Prostate gland (tissue), 2 donors: ENCODE data around the gene AOAH. TPM values are rescaled to one million over a fixed set of nuclear protein-coding genes. Genes with fewer than 3 reads are reported as not detected.

Experiments
- DNase-seq: peaks from one replicate; pipeline ENCODE4 v3.0.0-alpha.2; 2019; ENCODE audit warnings: low spot score
- H3K27ac ChIP-seq, 2 donors: fragments of 200-600 bp; sonication (generic); 2 replicates each; pipeline ENCODE4 v1.5.1; 2017 to 2019
- H3K27me3 ChIP-seq: fragments of 200-600 bp; sonication (generic); replicated peaks from 2 replicates; pipeline ENCODE4 v1.5.1; 2019; ENCODE audit not compliant: insufficient read depth
- H3K36me3 ChIP-seq, 2 donors: fragments of 200-600 bp; sonication (generic); 1 replicate in 1 of 2; 2 replicates in 1 of 2; pipeline versions ENCODE4 v1.5.1 to v1.8.1; 2017 to 2019
- H3K4me1 ChIP-seq: fragments of 200-600 bp; sonication (generic); replicated peaks from 2 replicates; pipeline ENCODE4 v1.5.1; 2019
- H3K4me3 ChIP-seq, 2 donors: fragments of 200-600 bp; sonication (generic); 2 replicates each; pipeline ENCODE4 v1.5.1; 2017 to 2019
- H3K9me3 ChIP-seq: fragments of 200-600 bp; sonication (generic); 2 replicates; pipeline ENCODE4 v1.5.1; 2017
- CTCF ChIP-seq, 4 experiments: fragments of 200-600 bp in 2 of 4; fragments of 450-650 bp in 2 of 4; sonication (generic) in 2 of 4; IDR thresholded peaks; 1 replicate in 3 of 4; 2 replicates in 1 of 4; pipeline ENCODE4 v1.5.1; 2016 to 2019; ENCODE audit warnings: antibody characterized with exemption in 4 of 4, mild to moderate bottlenecking in 2 of 4, moderate library complexity in 2 of 4
- POLR2A ChIP-seq: fragments of 450-650 bp; IDR thresholded peaks from one replicate; pipeline ENCODE4 v1.6.1; 2016; ENCODE audit warnings: antibody characterized with exemption, mild to moderate bottlenecking
- POLR2AphosphoS5 ChIP-seq: sonication (generic); formaldehyde crosslinking; IDR thresholded peaks from one replicate; pipeline ENCODE4 v1.6.1; 2017; ENCODE audit warnings: antibody characterized with exemption
- WGBS: methylation state at CpG from one replicate; pipeline ENCODE4 v1.1.5; 2018; 5-methylcytosine and 5-hydroxymethylcytosine counted together
- intact Hi-C: fragments of 100-400 bp; cut with DNase I; formaldehyde crosslinking; loops from one replicate; pipeline ENCODE4 v1.14.2; 2022
- total RNA-seq, 2 donors: library from RNA; depleted of rRNA; stranded (reverse); fragments of >200 nt; gene quantifications; one replicate each; pipeline ENCODE4 v1.1.0, GENCODE V29; 2016

AOAH gene
- total RNA-seq, 2 donors from 2014 or later, result 4.1 to 4.8 TPM

GRCh38 chr7:36568452-36568849 is 155.8 kb downstream of the AOAH start:
- H3K27me3 ChIP-seq, result no peaks in the 10 kb centered on the region
- H3K4me3 ChIP-seq, result no peak overlapping the region
- intact Hi-C loops, result no loop called here
- H3K4me1 ChIP-seq, result no peaks in the 10 kb centered on the region
- WGBS, result 55% methylated on average over 1 of the region's 1 CpG
- DNase-seq, result no peak
- no peaks in the 10 kb centered on the region for H3K9me3 ChIP-seq
- no peak for TF ChIP-seq POLR2A
- no peak for TF ChIP-seq POLR2AphosphoS5
- no peak for TF ChIP-seq CTCF (IDR thresholded peaks at IDR 0.05)
- H3K36me3 ChIP-seq, result no peaks in the 10 kb centered on the region
- H3K27ac ChIP-seq, result no peak overlapping the region

- H3K4me1 ChIP-seq, result no peaks in the 10 kb centered on the region
- TF ChIP-seq POLR2AphosphoS5 (no peak), CTCF (IDR thresholded peaks at IDR 0.05) (no peak), POLR2A (no peak)
- no peak overlapping the region for H3K4me3 ChIP-seq
- H3K27me3 ChIP-seq, result no peaks in the 10 kb centered on the region
- H3K9me3 ChIP-seq, result no peaks in the 10 kb centered on the region
- no peaks in the 10 kb centered on the region for H3K36me3 ChIP-seq
- no peak for DNase-seq
- no peak overlapping the region for H3K27ac ChIP-seq
- WGBS, result 92% methylated on average over 7 of the region's 7 CpGs
- intact Hi-C loops, result no loop called here
Observed at GRCh38 chr7:36567699-36568451, 156.4 kb downstream of the AOAH start.

DNA sequence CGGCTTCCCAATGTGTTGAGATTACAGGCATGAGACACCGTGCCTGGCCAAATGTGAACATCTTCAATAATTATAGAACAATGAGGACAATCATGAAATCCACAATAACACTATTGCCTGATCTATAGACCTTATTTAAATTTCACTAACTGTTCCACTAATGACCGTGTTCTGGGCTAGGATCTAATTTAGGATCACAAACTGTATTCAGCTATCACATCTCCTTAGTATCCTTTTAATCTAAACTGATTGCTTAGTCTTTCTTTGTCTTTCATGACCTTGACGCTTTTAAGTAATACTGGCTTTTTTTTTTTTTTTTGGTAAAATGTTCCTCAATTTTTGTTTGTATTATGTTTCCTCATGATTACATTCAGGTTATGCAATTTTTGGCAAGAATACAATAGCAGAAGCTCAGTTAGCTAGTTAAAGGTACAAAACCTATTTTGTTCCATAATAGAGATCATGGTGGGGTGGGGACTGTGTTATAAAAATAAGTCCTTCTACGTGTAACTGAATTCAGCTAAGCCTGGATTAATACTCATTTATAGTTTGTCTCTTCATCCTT is 158.4 kb downstream of the AOAH start:
- intact Hi-C loops, result no loop called here
- TF ChIP-seq CTCF (IDR thresholded peaks at IDR 0.05) (no peak), POLR2AphosphoS5 (no peak), POLR2A (no peak)
- WGBS, result 77% methylated on average over 5 of the region's 5 CpGs

GRCh38 chr7:36564489-36564888 is 159.8 kb downstream of the AOAH start:
- H3K27ac ChIP-seq, result no peak overlapping the region
- DNase-seq, result no peak
- WGBS, result 85% methylated on average over 2 of the region's 2 CpGs
- intact Hi-C loops, result no loop called here
- no peaks in the 10 kb centered on the region for H3K36me3 ChIP-seq
- no peaks in the 10 kb centered on the region for H3K27me3 ChIP-seq
- H3K9me3 ChIP-seq, result no peaks in the 10 kb centered on the region
- no peak for TF ChIP-seq POLR2A
- no peak for TF ChIP-seq CTCF (IDR thresholded peaks at IDR 0.05)
- TF ChIP-seq POLR2AphosphoS5, result no peak
- no peak overlapping the region for H3K4me3 ChIP-seq
- no peaks in the 10 kb centered on the region for H3K4me1 ChIP-seq

More for the DNA sequence above, 158.4 kb downstream of the AOAH start:
- no peaks in the 10 kb centered on the region for H3K27me3 ChIP-seq
- H3K4me3 ChIP-seq, result no peak overlapping the region
- H3K9me3 ChIP-seq, result no peaks in the 10 kb centered on the region
- no peak overlapping the region for H3K27ac ChIP-seq
- H3K4me1 ChIP-seq, result no peaks in the 10 kb centered on the region
- no peak for DNase-seq
- no peaks in the 10 kb centered on the region for H3K36me3 ChIP-seq

DNA sequence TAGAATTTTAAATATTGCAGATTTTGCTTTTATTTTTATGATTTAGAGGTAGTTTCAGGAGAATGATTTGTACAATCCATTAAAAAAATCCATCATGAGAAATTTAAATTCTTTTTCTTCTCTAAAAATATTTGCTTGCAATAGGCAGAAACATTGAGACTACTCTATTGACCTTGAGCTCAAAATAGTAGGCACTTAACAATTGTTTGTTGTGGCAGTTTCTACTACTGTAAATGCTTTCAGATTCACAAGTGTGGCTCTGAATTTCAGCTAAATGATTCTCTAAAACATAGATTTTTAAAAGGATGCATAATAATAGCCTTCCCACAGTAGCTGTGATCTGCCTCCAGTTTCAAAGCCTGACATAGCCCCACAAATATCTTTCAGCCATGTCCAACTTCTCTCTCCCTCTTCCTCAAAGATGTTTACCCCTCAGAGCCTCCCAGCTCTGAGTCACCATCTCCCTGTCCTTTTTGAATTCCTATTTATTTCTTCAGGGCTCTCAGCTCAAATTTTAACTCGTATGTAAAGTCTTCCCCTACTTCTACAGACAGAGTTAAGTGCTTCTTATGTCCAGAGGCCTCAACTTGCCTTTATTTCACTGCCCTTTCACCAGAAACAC is 160.5 kb downstream of the AOAH start:
- DNase-seq, result no peak
- Histone ChIP-seq H3K9me3 (no peaks in the 10 kb centered on the region), H3K4me3 (no peak overlapping the region), H3K27ac (no peak overlapping the region), H3K27me3 (no peaks in the 10 kb centered on the region), H3K36me3 (no peaks in the 10 kb centered on the region), H3K4me1 (no peaks in the 10 kb centered on the region)
- intact Hi-C loops, result no loop called here
- 37% methylated on average over 1 of the region's 1 CpG for WGBS
- TF ChIP-seq POLR2AphosphoS5, result no peak
